ENCODE results near the gene PIK3CB.

The PIK3CB gene

GRCh38 chr3:138646008-138646407 is 188.7 kb downstream of the PIK3CB start:
- H3K9ac ChIP-seq (ENCODE audit: low read length) = no peak overlapping the region
- peaks cover 21% of the 10 kb centered on the region; the same call in 1 of the 2 replicates for H3K9me3 ChIP-seq (ENCODE audit: low read length)
- no peaks in the 10 kb centered on the region for H3K79me2 ChIP-seq (ENCODE audit: insufficient read depth, low read length)

GRCh38 chr3:138642927-138643253 is 191.8 kb downstream of the PIK3CB start:
- no peaks in the 10 kb centered on the region for H3K36me3 ChIP-seq (ENCODE audit: insufficient read depth, low read length)
- H3K27ac ChIP-seq (ENCODE audit: low read depth, low read length, poor library complexity, severe bottlenecking) = no peak overlapping the region
- H3F3A ChIP-seq (ENCODE audit: insufficient read depth, low read length) = no peaks in the 10 kb centered on the region
- no peaks in the 10 kb centered on the region for H3K79me2 ChIP-seq (ENCODE audit: insufficient read depth, low read length)
- TF ChIP-seq CTCF (IDR thresholded peaks at IDR 0.05; ENCODE audit: low read length) (no peak), EZH2 (IDR thresholded peaks at IDR 0.05; ENCODE audit: borderline replicate concordance, low read length) (no peak)
- no peak overlapping the region for H2AFZ ChIP-seq (ENCODE audit: low read length)
- H3K4me1 ChIP-seq (ENCODE audit: insufficient read depth, low read length, severe bottlenecking) = no peaks in the 10 kb centered on the region
- H3K27me3 ChIP-seq (ENCODE audit: insufficient read depth, low read length) = no peaks in the 10 kb centered on the region
- no peak overlapping the region for H3K9ac ChIP-seq (ENCODE audit: low read length)
- H3K4me2 ChIP-seq (ENCODE audit: low read length) = no peak overlapping the region
- peaks cover 12% of the 10 kb centered on the region; the same call in 1 of the 2 replicates for H3K9me3 ChIP-seq (ENCODE audit: low read length)
- H3K4me3 ChIP-seq (ENCODE audit: low read depth, low read length, poor library complexity, severe bottlenecking) = no peak overlapping the region
- no peaks in the 10 kb centered on the region for H4K20me1 ChIP-seq (ENCODE audit: insufficient read depth, low read length)
- no peaks in the 10 kb centered on the region for H3K9me2 ChIP-seq (ENCODE audit: low read depth, low read length)

More at GRCh38 chr3:138646008-138646407, 188.7 kb downstream of the PIK3CB start:
- H3K27me3 ChIP-seq (ENCODE audit: insufficient read depth, low read length) = no peaks in the 10 kb centered on the region
- no peaks in the 10 kb centered on the region for H3K4me1 ChIP-seq (ENCODE audit: insufficient read depth, low read length, severe bottlenecking)
- H3K4me2 ChIP-seq (ENCODE audit: low read length) = no peak overlapping the region
- TF ChIP-seq EZH2 (IDR thresholded peaks at IDR 0.05; ENCODE audit: borderline replicate concordance, low read length) (no peak), CTCF (IDR thresholded peaks at IDR 0.05; ENCODE audit: low read length) (no peak)
- H3K9me2 ChIP-seq (ENCODE audit: low read depth, low read length) = no peaks in the 10 kb centered on the region
- no peaks in the 10 kb centered on the region for H4K20me1 ChIP-seq (ENCODE audit: insufficient read depth, low read length)
- H3F3A ChIP-seq (ENCODE audit: insufficient read depth, low read length) = no peaks in the 10 kb centered on the region
- H2AFZ ChIP-seq (ENCODE audit: low read length) = no peak overlapping the region
- H3K36me3 ChIP-seq (ENCODE audit: insufficient read depth, low read length) = peaks cover 17% of the 10 kb centered on the region
- H3K27ac ChIP-seq (ENCODE audit: low read depth, low read length, poor library complexity, severe bottlenecking) = no peak overlapping the region
- no peak overlapping the region for H3K4me3 ChIP-seq (ENCODE audit: low read depth, low read length, poor library complexity, severe bottlenecking)

GRCh38 chr3:138642226-138642926 is 192.4 kb downstream of the PIK3CB start:
- TF ChIP-seq EZH2 (IDR thresholded peaks at IDR 0.05; ENCODE audit: borderline replicate concordance, low read length) = no peak
- TF ChIP-seq CTCF (IDR thresholded peaks at IDR 0.05; ENCODE audit: low read length) = no peak
- Histone ChIP-seq H3F3A (ENCODE audit: insufficient read depth, low read length) (no peaks in the 10 kb centered on the region), H3K9ac (ENCODE audit: low read length) (no peak overlapping the region), H3K27me3 (ENCODE audit: insufficient read depth, low read length) (no peaks in the 10 kb centered on the region), H3K4me3 (ENCODE audit: low read depth, low read length, poor library complexity, severe bottlenecking) (no peak overlapping the region), H2AFZ (ENCODE audit: low read length) (no peak overlapping the region), H3K36me3 (ENCODE audit: insufficient read depth, low read length) (no peaks in the 10 kb centered on the region), H3K79me2 (ENCODE audit: insufficient read depth, low read length) (no peaks in the 10 kb centered on the region), H3K9me3 (ENCODE audit: low read length) (peaks cover 12% of the 10 kb centered on the region; the same call in 1 of the 2 replicates), H4K20me1 (ENCODE audit: insufficient read depth, low read length) (no peaks in the 10 kb centered on the region), H3K4me2 (ENCODE audit: low read length) (no peak overlapping the region), H3K27ac (ENCODE audit: low read depth, low read length, poor library complexity, severe bottlenecking) (no peak overlapping the region), H3K9me2 (ENCODE audit: low read depth, low read length) (no peaks in the 10 kb centered on the region), H3K4me1 (ENCODE audit: insufficient read depth, low read length, severe bottlenecking) (no peaks in the 10 kb centered on the region)

Data from OCI-LY1 (cell line).